HG03060 (cell line): ENCODE data around the gene RFX3.

Source experiments
- ATAC-seq: cut with Tn5 transposase; IDR thresholded peaks from one replicate; pipeline ENCODE4 v1.9.1; 2021; ENCODE audit warnings: low read depth, moderate number of reproducible peaks; ENCODE audit not compliant: unreplicated experiment

The RFX3 gene

GRCh38 chr9:3514786-3515185 is 11.0 kb downstream of the RFX3 start:
- no peak for ATAC-seq

- no peak for ATAC-seq
Observed at GRCh38 chr9:3513265-3513818, 12.5 kb downstream of the RFX3 start.

GRCh38 chr9:3511551-3511950 is 14.2 kb downstream of the RFX3 start:
- ATAC-seq, result no peak

- no peak for ATAC-seq
Observed at GRCh38 chr9:3510796-3511195, 15.0 kb downstream of the RFX3 start.

- ATAC-seq, result no peak
Observed at GRCh38 chr9:3509926-3510325, 15.9 kb downstream of the RFX3 start.

GRCh38 chr9:3508521-3509291 is 17.1 kb downstream of the RFX3 start:
- ATAC-seq, result no peak

- peak; percentile 19 for ATAC-seq
Observed at GRCh38 chr9:3508078-3508431, 17.7 kb downstream of the RFX3 start.

GRCh38 chr9:3507395-3508077 is 18.3 kb downstream of the RFX3 start:
- ATAC-seq, result peak; percentile 44

- no peak for ATAC-seq
Observed at GRCh38 chr9:3506164-3506563, 19.6 kb downstream of the RFX3 start.

- ATAC-seq, result no peak
Observed at GRCh38 chr9:3502560-3503398, 23.0 kb downstream of the RFX3 start.

GRCh38 chr9:3500044-3500443 is 25.8 kb downstream of the RFX3 start:
- ATAC-seq, result no peak

GRCh38 chr9:3498691-3499090 is 27.1 kb downstream of the RFX3 start:
- no peak for ATAC-seq

GRCh38 chr9:3497857-3498256 is 27.9 kb downstream of the RFX3 start:
- no peak for ATAC-seq

- no peak for ATAC-seq
Observed at GRCh38 chr9:3497401-3497800, 28.4 kb downstream of the RFX3 start.

- ATAC-seq, result no peak
Observed at GRCh38 chr9:3495855-3496254, 29.9 kb downstream of the RFX3 start.

GRCh38 chr9:3492214-3492613 is 33.6 kb downstream of the RFX3 start:
- ATAC-seq, result no peak

- ATAC-seq, result no peak
Observed at GRCh38 chr9:3491450-3491849, 34.4 kb downstream of the RFX3 start.

GRCh38 chr9:3490957-3491356 is 34.8 kb downstream of the RFX3 start:
- no peak for ATAC-seq

- ATAC-seq, result no peak
Observed at GRCh38 chr9:3482578-3482977, 43.2 kb downstream of the RFX3 start.

GRCh38 chr9:3480353-3480655 is 45.5 kb downstream of the RFX3 start:
- ATAC-seq, result no peak
